Endodermal cell (in vitro differentiated cells): ENCODE data around the gene POP4. TPM values are rescaled to one million over a fixed set of nuclear protein-coding genes. Genes with fewer than 3 reads are reported as not detected.

Experiments used
- DNase-seq: peaks from one replicate; pipeline ENCODE4 v3.0.0-alpha.2; 2017
- H3K27ac ChIP-seq: 2 replicates; pipeline ENCODE4 v1.5.1; 2013; ENCODE audit warnings: mild to moderate bottlenecking, low read depth, low read length, moderate library complexity
- H3K27me3 ChIP-seq: 2 replicates; pipeline ENCODE4 v1.6.1; 2013; ENCODE audit warnings: mild to moderate bottlenecking, low read length, moderate library complexity; ENCODE audit not compliant: insufficient read depth, control insufficient read depth, poor library complexity, severe bottlenecking
- H3K36me3 ChIP-seq: 2 replicates; pipeline ENCODE4 v1.7.0; 2013; ENCODE audit warnings: mild to moderate bottlenecking, low read length, moderate library complexity; ENCODE audit not compliant: control insufficient read depth, insufficient read depth
- H3K4me1 ChIP-seq: one replicate; pipeline ENCODE4 v1.7.0; 2013; ENCODE audit warnings: low read length; ENCODE audit not compliant: control insufficient read depth, insufficient read depth
- H3K4me3 ChIP-seq: 2 replicates; pipeline ENCODE4 v1.5.1; 2013; ENCODE audit warnings: mild to moderate bottlenecking, low read length, moderate library complexity
- H3K9ac ChIP-seq: 2 replicates; pipeline ENCODE4 v1.6.1; 2013; ENCODE audit warnings: mild to moderate bottlenecking, low read length, moderate library complexity; ENCODE audit not compliant: poor library complexity, severe bottlenecking; ENCODE audit errors: extremely low read depth
- H3K9me3 ChIP-seq: 2 replicates; pipeline ENCODE4 v1.6.1; 2013; ENCODE audit warnings: mild to moderate bottlenecking, low read length, moderate library complexity; ENCODE audit not compliant: control insufficient read depth
- H3K27ac Mint-ChIP-seq: 2 replicates; pipeline ENCODE4 v1.8.0; 2020; ENCODE audit warnings: mixed read lengths
- H3K27me3 Mint-ChIP-seq: 2 replicates; pipeline ENCODE4 v1.8.0; 2021; ENCODE audit warnings: mild to moderate bottlenecking, mixed read lengths; ENCODE audit not compliant: insufficient read depth
- H3K36me3 Mint-ChIP-seq: 2 replicates; pipeline ENCODE4 v1.8.0; 2020; ENCODE audit warnings: low read depth, mixed read lengths
- H3K4me1 Mint-ChIP-seq: 2 replicates; pipeline ENCODE4 v1.8.0; 2020; ENCODE audit warnings: mixed read lengths
- H3K4me3 Mint-ChIP-seq: 2 replicates; pipeline ENCODE4 v1.8.0; 2020; ENCODE audit warnings: mild to moderate bottlenecking, moderate library complexity, mixed read lengths
- H3K9me3 Mint-ChIP-seq: 2 replicates; pipeline ENCODE4 v1.8.0; 2020; ENCODE audit warnings: mild to moderate bottlenecking, mixed read lengths
- WGBS, 2 experiments: methylation state at CpG; one replicate each; pipeline versions ENCODE4 v1.1.5 to v1.1.7; 2013; ENCODE audit warnings: missing lambda C conversion rate in 2 of 2, mixed read lengths in 1 of 2; ENCODE audit not compliant: insufficient coverage in 1 of 2, insufficient read length in 1 of 2; 5-methylcytosine and 5-hydroxymethylcytosine counted together
- total RNA-seq, 2 donors: library from RNA; stranded (reverse); fragmentation: NEBNext Ultra II Directional in 1 of 2; extraction: Animal tissue kit (Norgen Biotek cat#: 25700) in 1 of 2; gene quantifications; 2 replicates in 1 of 2; 3 replicates in 1 of 2; pipeline ENCODE4 v1.2.1, GENCODE V29; 2021
- TF ChIP-seq, protein P1 (sequence below): fragments of 200-600 bp; sonication (generic); conservative IDR thresholded peaks from 2 replicates; pipeline ENCODE4 v1.5.0; 2021; ENCODE audit warnings: antibody characterized with exemption, mild to moderate bottlenecking

The POP4 gene
- total RNA-seq, 2 donors from 2014 or later, result 58.2 to 59.7 TPM

DNA sequence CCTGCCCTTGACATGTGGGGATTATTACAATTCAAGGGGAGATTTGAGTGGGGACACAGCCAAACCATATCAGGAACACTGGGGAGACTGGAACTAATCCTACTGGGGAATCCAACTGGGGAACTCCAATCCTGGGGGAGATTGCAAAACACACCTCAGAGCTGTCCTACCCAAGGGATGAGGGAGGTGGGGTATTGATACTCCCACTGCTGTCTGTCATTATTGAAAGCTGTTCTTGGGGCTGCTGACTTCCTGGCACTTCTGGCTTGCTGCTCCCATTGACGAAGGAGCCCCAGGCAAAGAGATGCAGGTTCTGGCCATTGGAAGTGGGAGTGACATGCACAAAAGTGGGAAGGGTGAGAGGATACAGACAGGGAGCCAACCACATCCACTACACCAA, 24.7 kb upstream of the POP4 start:
- TF ChIP-seq, protein P1, sequence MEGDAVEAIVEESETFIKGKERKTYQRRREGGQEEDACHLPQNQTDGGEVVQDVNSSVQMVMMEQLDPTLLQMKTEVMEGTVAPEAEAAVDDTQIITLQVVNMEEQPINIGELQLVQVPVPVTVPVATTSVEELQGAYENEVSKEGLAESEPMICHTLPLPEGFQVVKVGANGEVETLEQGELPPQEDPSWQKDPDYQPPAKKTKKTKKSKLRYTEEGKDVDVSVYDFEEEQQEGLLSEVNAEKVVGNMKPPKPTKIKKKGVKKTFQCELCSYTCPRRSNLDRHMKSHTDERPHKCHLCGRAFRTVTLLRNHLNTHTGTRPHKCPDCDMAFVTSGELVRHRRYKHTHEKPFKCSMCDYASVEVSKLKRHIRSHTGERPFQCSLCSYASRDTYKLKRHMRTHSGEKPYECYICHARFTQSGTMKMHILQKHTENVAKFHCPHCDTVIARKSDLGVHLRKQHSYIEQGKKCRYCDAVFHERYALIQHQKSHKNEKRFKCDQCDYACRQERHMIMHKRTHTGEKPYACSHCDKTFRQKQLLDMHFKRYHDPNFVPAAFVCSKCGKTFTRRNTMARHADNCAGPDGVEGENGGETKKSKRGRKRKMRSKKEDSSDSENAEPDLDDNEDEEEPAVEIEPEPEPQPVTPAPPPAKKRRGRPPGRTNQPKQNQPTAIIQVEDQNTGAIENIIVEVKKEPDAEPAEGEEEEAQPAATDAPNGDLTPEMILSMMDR, result no peak
- H3K4me1 ChIP-seq, result no peaks in the 10 kb centered on the region
- H3K27me3 ChIP-seq, result peaks cover 42% of the 10 kb centered on the region
- H3K4me3 Mint-ChIP-seq, result no peak overlapping the region
- H3K27ac Mint-ChIP-seq, result no peak overlapping the region
- H3K27ac ChIP-seq, result no peak overlapping the region
- H3K4me1 Mint-ChIP-seq, result peaks cover 7% of the 10 kb centered on the region
- no peak for DNase-seq
- no peak overlapping the region for H3K9ac ChIP-seq
- H3K36me3 ChIP-seq, result no peaks in the 10 kb centered on the region
- 82% methylated on average over 1 of the region's 1 CpG; no CpG with 5 or more reads in 1 of the 2 experiments for WGBS, 2 experiments
- no peaks in the 10 kb centered on the region for H3K9me3 ChIP-seq
- H3K27me3 Mint-ChIP-seq, result peaks cover 55% of the 10 kb centered on the region
- H3K9me3 Mint-ChIP-seq, result peaks cover 2% of the 10 kb centered on the region
- H3K36me3 Mint-ChIP-seq, result no peaks in the 10 kb centered on the region
- no peak overlapping the region for H3K4me3 ChIP-seq

DNA sequence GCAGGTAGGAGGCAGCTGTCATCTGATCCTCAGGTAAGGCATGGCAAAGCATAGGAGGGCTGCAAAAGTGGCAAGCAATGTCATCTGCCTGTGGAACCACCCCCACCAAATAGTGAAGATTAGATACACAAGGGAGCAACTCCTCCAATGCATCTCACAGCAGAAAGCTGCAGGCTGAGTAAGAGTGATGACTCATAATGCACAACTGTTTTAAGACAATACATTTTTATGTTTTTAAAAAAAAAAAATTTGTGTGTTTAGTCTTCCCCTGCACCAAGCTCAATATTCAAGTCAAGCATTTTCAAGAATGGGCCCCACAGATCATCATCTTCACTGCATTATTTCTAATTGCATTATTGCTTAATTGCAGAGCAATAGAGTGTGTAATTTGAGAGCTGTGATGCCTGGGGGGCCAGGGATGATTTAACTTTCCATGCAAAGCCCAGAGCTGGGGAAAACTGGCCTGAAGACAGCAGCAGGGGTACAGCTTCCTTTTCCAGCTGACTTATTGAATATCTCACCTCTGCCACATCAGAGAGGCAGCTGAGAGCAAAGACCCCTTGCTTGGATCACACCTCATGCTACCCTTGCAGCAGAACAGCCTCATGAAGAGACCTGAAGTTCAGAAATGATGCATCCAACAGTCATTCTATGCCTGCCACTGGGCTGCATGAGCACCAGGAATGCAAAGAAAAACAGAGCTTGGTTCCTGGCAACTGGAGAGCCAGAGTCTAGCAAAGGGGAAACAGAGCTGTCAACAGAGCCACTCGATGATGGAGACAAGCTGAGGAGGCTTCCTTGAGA, 22.7 kb upstream of the POP4 start:
- H3K9me3 Mint-ChIP-seq, result peaks cover 2% of the 10 kb centered on the region
- H3K36me3 Mint-ChIP-seq, result no peaks in the 10 kb centered on the region
- H3K27me3 Mint-ChIP-seq, result peaks cover 55% of the 10 kb centered on the region
- no peak overlapping the region for H3K27ac Mint-ChIP-seq
- TF ChIP-seq, protein P1, result no peak
- H3K9ac ChIP-seq, result no peak overlapping the region
- no peaks in the 10 kb centered on the region for H3K4me1 Mint-ChIP-seq
- H3K4me1 ChIP-seq, result no peaks in the 10 kb centered on the region
- no peak for DNase-seq
- H3K4me3 ChIP-seq, result no peak overlapping the region
- peaks cover 39% of the 10 kb centered on the region for H3K27me3 ChIP-seq
- H3K36me3 ChIP-seq, result no peaks in the 10 kb centered on the region
- H3K9me3 ChIP-seq, result no peaks in the 10 kb centered on the region
- H3K4me3 Mint-ChIP-seq, result no peak overlapping the region
- no peak overlapping the region for H3K27ac ChIP-seq
- WGBS, 2 experiments, result 63 to 88% methylated on average over 1 of the region's 1 CpG

DNA sequence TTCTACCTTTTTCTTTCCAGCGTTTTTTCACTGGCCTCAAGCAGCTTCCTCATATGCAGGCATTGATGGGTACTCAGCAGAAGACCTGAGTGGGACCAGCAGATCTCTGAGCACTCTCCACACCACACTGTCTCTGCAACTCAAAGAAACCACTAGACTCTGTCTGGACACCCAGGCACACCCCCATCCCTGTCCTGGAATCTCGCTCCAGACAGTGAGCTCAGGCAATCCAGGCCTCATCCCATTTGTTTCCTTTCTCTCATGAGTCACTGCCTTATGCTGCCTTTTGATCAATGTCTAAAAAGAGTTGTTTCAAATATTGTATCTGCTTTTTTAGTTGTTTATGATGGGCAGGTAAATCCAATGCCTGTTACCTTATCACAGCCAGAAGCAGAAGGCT, 19.7 kb upstream of the POP4 start:
- Histone ChIP-seq H3K27ac (no peak overlapping the region), H3K4me1 (no peaks in the 10 kb centered on the region), H3K9me3 (no peaks in the 10 kb centered on the region), H3K36me3 (no peaks in the 10 kb centered on the region), H3K4me3 (no peak overlapping the region), H3K9ac (no peak overlapping the region), H3K27me3 (peaks cover 41% of the 10 kb centered on the region)
- DNase-seq, result no peak
- Mint-ChIP-seq H3K4me1 (no peaks in the 10 kb centered on the region), H3K27ac (no peak overlapping the region), H3K4me3 (no peak overlapping the region), H3K27me3 (peaks cover 65% of the 10 kb centered on the region), H3K9me3 (peaks cover 9% of the 10 kb centered on the region), H3K36me3 (no peaks in the 10 kb centered on the region)
- TF ChIP-seq, protein P1, result no peak
- WGBS, 2 experiments, result 75 to 80% methylated on average over 2 of the region's 2 CpGs
